K562 (cell line): Measurements from ENCODE around the gene DHX58. TPM values are rescaled to one million over a fixed set of nuclear protein-coding genes. Genes with fewer than 3 reads are reported as not detected.

Source experiments
- ATAC-seq: fragments of 200-7000 bp; cut with Tn5 transposase; 3 replicates; pipeline ENCODE4 v1.9.1; 2020; ENCODE audit warnings: moderate library complexity
- BruUV-seq: library from RNA; stranded (reverse); fragments of 400-500 nt; replicated peaks from 2 replicates; lab custom pipeline; 2021; lab: Mats Ljungman, UMichigan
- CTCF ChIA-PET: fragments of 300-600 bp; formaldehyde crosslinking; extraction: SDS; loops from one replicate; lab custom pipeline; 2021; ENCODE audit warnings: low intra/inter-chr PET ratio; lab: Yijun Ruan, JAX
- POLR2A ChIA-PET: fragments of 300-600, 350-650 bp; sonication (Branson Sonifier 250); formaldehyde crosslinking; extraction: SDS; loops from one replicate; lab custom pipeline; 2021; ENCODE audit warnings: antibody characterized with exemption, inconsistent platforms; lab: Yijun Ruan, JAX
- DNase-seq, 4 experiments: peaks; one replicate each; pipeline versions ENCODE4 v3.0.0 to v3.0.0-alpha.2; 2011 to 2018; ENCODE audit warnings: low spot score in 3 of 4, mixed read lengths in 3 of 4; ENCODE audit errors: extremely low read depth in 1 of 4
- FAIRE-seq: peaks from 2 replicates; lab custom pipeline; 2011; peaks lifted over from hg19 to GRCh38; lab: Jason Lieb, UNC
- H2AFZ ChIP-seq: 2 replicates; pipeline ENCODE4 v1.6.0; 2011; ENCODE audit warnings: low read depth, low read length, control low read depth, inconsistent platforms
- H3K27ac ChIP-seq: fragments of 200-600 bp; 3 replicates; pipeline ENCODE4 v1.8.0; 2011; ENCODE audit warnings: low read depth, mild to moderate bottlenecking, control low read depth, inconsistent platforms, low read length, moderate library complexity, mixed read lengths; ENCODE audit errors: extremely low read depth
- H3K27me3 ChIP-seq, 2 experiments: fragments of 300-600 bp in 1 of 2; 2 replicates in 1 of 2; 3 replicates in 1 of 2; pipeline versions ENCODE4 v1.6.0 to v1.8.0; 2011; ENCODE audit warnings: inconsistent platforms in 2 of 2, low read length in 2 of 2, mild to moderate bottlenecking in 1 of 2, mixed read lengths in 1 of 2, moderate library complexity in 1 of 2; ENCODE audit not compliant: control insufficient read depth in 2 of 2, insufficient read depth in 2 of 2
- H3K36me3 ChIP-seq: fragments of 300-600 bp; 3 replicates; pipeline ENCODE4 v1.8.0; 2011; ENCODE audit warnings: mild to moderate bottlenecking, low read length, inconsistent platforms; ENCODE audit not compliant: control insufficient read depth, insufficient read depth
- H3K4me1 ChIP-seq, 2 experiments: fragments of 200-600 bp in 1 of 2; replicated peaks in 1 of 2; 2 replicates in 1 of 2; 3 replicates in 1 of 2; pipeline versions ENCODE4 v1.5.1 to v1.8.0; 2011; ENCODE audit warnings: inconsistent platforms in 2 of 2, low read length in 2 of 2, mild to moderate bottlenecking in 1 of 2, mixed read lengths in 1 of 2, moderate library complexity in 1 of 2; ENCODE audit not compliant: control insufficient read depth in 2 of 2, insufficient read depth in 2 of 2
- H3K4me2 ChIP-seq: 2 replicates; pipeline ENCODE4 v1.6.1; 2011; ENCODE audit warnings: low read length, control low read depth, inconsistent platforms, mixed read lengths; ENCODE audit not compliant: insufficient read depth
- H3K4me3 ChIP-seq: fragments of 200-600 bp; sonication (generic), shearing (Covaris generic); 2 replicates; pipeline ENCODE4 v1.5.1; 2016; ENCODE audit warnings: control low read depth, inconsistent platforms
- H3K79me2 ChIP-seq: fragments of 200-600 bp; 3 replicates; pipeline ENCODE4 v1.8.0; 2011; ENCODE audit warnings: low read length, inconsistent platforms; ENCODE audit not compliant: control insufficient read depth, insufficient read depth
- H3K9ac ChIP-seq, 2 experiments: 2 replicates each; pipeline versions ENCODE4 v1.6.0 to v1.6.1; 2011; ENCODE audit warnings: low read depth in 2 of 2, low read length in 2 of 2, control low read depth in 1 of 2, inconsistent platforms in 1 of 2, mild to moderate bottlenecking in 1 of 2, mixed read lengths in 1 of 2; ENCODE audit not compliant: insufficient read depth in 1 of 2
- H3K9me1 ChIP-seq: one replicate; pipeline ENCODE4 v1.6.0; 2011; ENCODE audit warnings: inconsistent platforms, mild to moderate bottlenecking, low read length, moderate library complexity; ENCODE audit not compliant: control insufficient read depth, insufficient read depth
- H3K9me3 ChIP-seq: replicated peaks from 2 replicates; pipeline ENCODE4 v1.5.1; 2011; ENCODE audit warnings: low read depth, low read length, inconsistent platforms; ENCODE audit not compliant: control insufficient read depth, insufficient read depth
- H4K20me1 ChIP-seq: replicated peaks from 2 replicates; pipeline ENCODE4 v1.6.1; 2011; ENCODE audit warnings: low read length, inconsistent platforms, mixed read lengths; ENCODE audit not compliant: control insufficient read depth, insufficient read depth
- ASH1L ChIP-seq: fragments of 450-650 bp; IDR thresholded peaks from 2 replicates; pipeline ENCODE4 v1.6.1; 2018; ENCODE audit warnings: borderline replicate concordance, mild to moderate bottlenecking, low read depth; ENCODE audit not compliant: partially characterized antibody
- CBFA2T2 ChIP-seq: fragments of 450-650 bp; conservative IDR thresholded peaks from 2 replicates; pipeline ENCODE4 v1.6.1; 2017; ENCODE audit warnings: mild to moderate bottlenecking
- CBFA2T3 ChIP-seq: fragments of 450-650 bp; IDR thresholded peaks from 2 replicates; pipeline ENCODE4 v1.6.1; 2017
- CC2D1A ChIP-seq: fragments of 450-650 bp; IDR thresholded peaks from 2 replicates; pipeline ENCODE4 v1.6.1; 2017; ENCODE audit warnings: mild to moderate bottlenecking
- CEBPB ChIP-seq: fragments of 450-650 bp; IDR thresholded peaks from 2 replicates; pipeline ENCODE4 v1.6.1; 2016; ENCODE audit warnings: missing genetic modification characterization, missing compliant biosample characterization
- ERF ChIP-seq: fragments of 450-650 bp; formaldehyde crosslinking; IDR thresholded peaks from 2 replicates; pipeline ENCODE4 v1.4.0; 2020; ENCODE audit warnings: mild to moderate bottlenecking, mixed read lengths
- GATA2 ChIP-seq: sonication (generic); formaldehyde crosslinking; IDR thresholded peaks from 2 replicates; pipeline ENCODE4 v1.4.0; 2020; ENCODE audit warnings: mild to moderate bottlenecking, missing genetic modification reagents
- ILF3 ChIP-seq: fragments of 450-650 bp; IDR thresholded peaks from 2 replicates; pipeline ENCODE4 v1.6.1; 2018; ENCODE audit warnings: antibody characterized with exemption, mild to moderate bottlenecking, moderate library complexity, borderline replicate concordance
- LEF1 ChIP-seq: fragments of 450-650 bp; IDR thresholded peaks from 2 replicates; pipeline ENCODE4 v1.6.1; 2016; ENCODE audit warnings: mild to moderate bottlenecking
- NCOA4 ChIP-seq: fragments of 450-650 bp; IDR thresholded peaks from 2 replicates; pipeline ENCODE4 v1.6.1; 2018; ENCODE audit warnings: mild to moderate bottlenecking; ENCODE audit not compliant: partially characterized antibody
- NRF1 ChIP-seq, 2 experiments: fragments of 450-650 bp; IDR thresholded peaks in 1 of 2; conservative IDR thresholded peaks in 1 of 2; 2 replicates each; pipeline ENCODE4 v1.6.1; 2014; ENCODE audit warnings: mild to moderate bottlenecking in 2 of 2
- PCBP1 ChIP-seq: fragments of 200-400 bp; formaldehyde crosslinking; IDR thresholded peaks from 2 replicates; pipeline ENCODE4 v1.6.1; 2018; ENCODE audit warnings: mild to moderate bottlenecking, low read depth, low read length; ENCODE audit not compliant: poor library complexity, severe bottlenecking
- POLR2A ChIP-seq: fragments of 450-650 bp; conservative IDR thresholded peaks from 2 replicates; pipeline ENCODE4 v1.6.1; 2016
- SPI1 ChIP-seq: IDR thresholded peaks from 2 replicates; pipeline ENCODE4 v1.6.1; 2011; ENCODE audit warnings: low read depth, low read length, control low read depth, borderline replicate concordance
- TCF3 ChIP-seq: sonication (generic); formaldehyde crosslinking; IDR thresholded peaks from 2 replicates; pipeline ENCODE4 v1.4.0; 2020; ENCODE audit warnings: mild to moderate bottlenecking, missing genetic modification reagents
- WGBS: fragments of 100-300 bp; shearing (Covaris generic); methylation state at CpG from one replicate; pipeline ENCODE4 v1.1.6; 2016; ENCODE audit warnings: low coverage, mixed read lengths; ENCODE audit not compliant: insufficient coverage; ENCODE audit errors: missing lambda C conversion rate; 5-methylcytosine and 5-hydroxymethylcytosine counted together
- in situ Hi-C: fragments of 300-500 bp; cut with MboI; formaldehyde crosslinking; loops from 4 replicates; pipeline ENCODE4 v1.15.0; 2018; ENCODE audit warnings: inconsistent platforms, mixed read lengths
- intact Hi-C: fragments of 100-400 bp; cut with micrococcal nuclease; formaldehyde crosslinking; loops from 2 replicates; pipeline ENCODE4 v1.14.2; 2022
- polyA plus RNA-seq, 8 experiments: library from polyadenylated mRNA; depleted of rRNA in 4 of 8; stranded (reverse) in 5 of 8; unstranded in 3 of 8; fragments of >200 nt; fragmentation: Nextera tagmentation in 2 of 8; fragmentation: Illumina TruSeq in 1 of 8; extraction: Ambion mirVana in 2 of 8; extraction: Trizol in 1 of 8; gene quantifications; 2 replicates each; pipeline versions ENCODE4 v1.2.1 to v1.2.3, GENCODE V29; 2011 to 2014; ENCODE audit warnings: inconsistent platforms in 1 of 8, missing spikeins in 1 of 8
- total RNA-seq, 7 experiments: library from RNA; depleted of rRNA in 6 of 7; stranded (reverse); fragments of >200 nt in 6 of 7; fragmentation: Illumina TruSeq in 2 of 7; extraction: Trizol in 2 of 7; gene quantifications; 2 replicates each; pipeline versions ENCODE4 v1.2.1 to v1.2.3, GENCODE V29; 2011 to 2021; ENCODE audit warnings: low replicate concordance in 1 of 7
- TF ChIP-seq, protein P1 (sequence below): fragments of 200-800 bp; sonication (Bioruptor generic); IDR thresholded peaks from 2 replicates; pipeline ENCODE4 v1.6.1; 2016; ENCODE audit warnings: missing genetic modification characterization, missing compliant biosample characterization
- TF ChIP-seq, protein P2 (sequence below), 3 experiments: fragments of 200-800 bp in 1 of 3; sonication (Bioruptor generic) in 1 of 3; sonication (generic) in 1 of 3; formaldehyde crosslinking in 1 of 3; IDR thresholded peaks; 2 replicates each; pipeline versions ENCODE4 v1.6.1 to v1.8.0; 2016 to 2022; ENCODE audit warnings: mild to moderate bottlenecking in 2 of 3, missing compliant biosample characterization in 2 of 3, missing genetic modification characterization in 2 of 3, missing genetic modification reagents in 1 of 3

Gene DHX58
- total and polyA plus RNA-seq, 9 of the 15 experiments (the other 6 are each of a cell fraction or from before 2014, with no cell fraction given) = 0.15 to 3.0 (median 1.4) TPM

DNA sequence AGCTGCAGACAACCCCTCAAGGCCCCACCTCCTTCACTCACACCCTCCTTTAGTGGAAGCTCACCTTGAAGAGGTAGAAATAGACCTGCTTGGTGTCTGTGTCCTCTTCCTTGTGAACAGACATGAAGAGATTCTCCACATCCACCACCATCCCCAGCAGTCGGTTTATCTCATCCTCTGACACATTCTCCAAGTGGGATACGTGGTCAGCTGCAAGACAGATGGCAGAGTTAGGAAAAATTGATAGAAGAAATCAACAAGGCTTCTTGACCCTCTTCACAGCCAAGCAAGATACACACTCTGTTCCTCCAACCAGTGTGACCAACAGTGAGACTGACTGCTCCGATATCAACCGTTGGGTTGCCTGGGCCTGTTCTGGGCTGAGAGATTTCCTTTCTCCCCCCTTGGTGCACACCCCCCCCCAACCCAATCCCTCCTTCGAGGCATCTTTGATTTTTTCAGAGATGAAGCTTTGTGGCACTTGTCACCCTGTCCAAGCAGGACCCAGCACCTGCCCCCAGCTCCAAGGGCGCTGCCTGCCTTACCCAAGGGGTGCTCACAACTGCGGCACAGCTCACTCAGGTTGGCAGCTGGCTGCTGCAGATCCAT lies 7.8 kb upstream of the DHX58 start:
- Histone ChIP-seq H3K36me3 (peaks cover 59% of the 10 kb centered on the region; the same call in 2 of the 3 replicates), H3K79me2 (peaks cover 10% of the 10 kb centered on the region; the same call in 2 of the 3 replicates), H3K27me3 (no peaks in the 10 kb centered on the region), H2AFZ (no peak overlapping the region), H3K4me3 (peak overlapping the region; percentile 66), H3K9ac (peak overlapping the region in 1 of 2 experiments; percentile 89; a peak in 2 of 4 replicates), H3K9me3 (no peaks in the 10 kb centered on the region), H4K20me1 (no peaks in the 10 kb centered on the region), H3K9me1 (peaks cover 3% of the 10 kb centered on the region), H3K27ac (peak overlapping the region; percentile 67; the same call in 1 of the 3 replicates), H3K4me2 (peak overlapping the region; percentile 74), H3K4me1 (peaks cover 13 to 47% of the 10 kb centered on the region in 2 experiments)
- FAIRE-seq (peak; percentile 79), ATAC-seq (no peak), DNase-seq (peak in 1 of 4 experiments; percentile 36)
- intact Hi-C loops = no loop called here
- CTCF ChIA-PET = interaction anchor here (0.6 kb wide), 1 partner anchor 472 kb away, joined by 4 read pairs; no protein-coding TSS in a partner anchor
- TSS peak; percentile 65 for BruUV-seq
- WGBS = 10% methylated on average over 7 of the region's 7 CpGs
- TF ChIP-seq, protein P1, sequence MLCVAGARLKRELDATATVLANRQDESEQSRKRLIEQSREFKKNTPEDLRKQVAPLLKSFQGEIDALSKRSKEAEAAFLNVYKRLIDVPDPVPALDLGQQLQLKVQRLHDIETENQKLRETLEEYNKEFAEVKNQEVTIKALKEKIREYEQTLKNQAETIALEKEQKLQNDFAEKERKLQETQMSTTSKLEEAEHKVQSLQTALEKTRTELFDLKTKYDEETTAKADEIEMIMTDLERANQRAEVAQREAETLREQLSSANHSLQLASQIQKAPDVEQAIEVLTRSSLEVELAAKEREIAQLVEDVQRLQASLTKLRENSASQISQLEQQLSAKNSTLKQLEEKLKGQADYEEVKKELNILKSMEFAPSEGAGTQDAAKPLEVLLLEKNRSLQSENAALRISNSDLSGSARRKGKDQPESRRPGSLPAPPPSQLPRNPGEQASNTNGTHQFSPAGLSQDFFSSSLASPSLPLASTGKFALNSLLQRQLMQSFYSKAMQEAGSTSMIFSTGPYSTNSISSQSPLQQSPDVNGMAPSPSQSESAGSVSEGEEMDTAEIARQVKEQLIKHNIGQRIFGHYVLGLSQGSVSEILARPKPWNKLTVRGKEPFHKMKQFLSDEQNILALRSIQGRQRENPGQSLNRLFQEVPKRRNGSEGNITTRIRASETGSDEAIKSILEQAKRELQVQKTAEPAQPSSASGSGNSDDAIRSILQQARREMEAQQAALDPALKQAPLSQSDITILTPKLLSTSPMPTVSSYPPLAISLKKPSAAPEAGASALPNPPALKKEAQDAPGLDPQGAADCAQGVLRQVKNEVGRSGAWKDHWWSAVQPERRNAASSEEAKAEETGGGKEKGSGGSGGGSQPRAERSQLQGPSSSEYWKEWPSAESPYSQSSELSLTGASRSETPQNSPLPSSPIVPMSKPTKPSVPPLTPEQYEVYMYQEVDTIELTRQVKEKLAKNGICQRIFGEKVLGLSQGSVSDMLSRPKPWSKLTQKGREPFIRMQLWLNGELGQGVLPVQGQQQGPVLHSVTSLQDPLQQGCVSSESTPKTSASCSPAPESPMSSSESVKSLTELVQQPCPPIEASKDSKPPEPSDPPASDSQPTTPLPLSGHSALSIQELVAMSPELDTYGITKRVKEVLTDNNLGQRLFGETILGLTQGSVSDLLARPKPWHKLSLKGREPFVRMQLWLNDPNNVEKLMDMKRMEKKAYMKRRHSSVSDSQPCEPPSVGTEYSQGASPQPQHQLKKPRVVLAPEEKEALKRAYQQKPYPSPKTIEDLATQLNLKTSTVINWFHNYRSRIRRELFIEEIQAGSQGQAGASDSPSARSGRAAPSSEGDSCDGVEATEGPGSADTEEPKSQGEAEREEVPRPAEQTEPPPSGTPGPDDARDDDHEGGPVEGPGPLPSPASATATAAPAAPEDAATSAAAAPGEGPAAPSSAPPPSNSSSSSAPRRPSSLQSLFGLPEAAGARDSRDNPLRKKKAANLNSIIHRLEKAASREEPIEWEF = no peak
- TF ChIP-seq SPI1 (no peak), TCF3 (CRISPR knock-in tag) (peak; percentile 33; the same call in 1 of the 2 replicates), POLR2A (no peak), CEBPB (tag) (no peak), ASH1L (no peak), ILF3 (no peak), NCOA4 (no peak), GATA2 (CRISPR knock-in tag) (0 out of 2 replicates have a peak, but pooled peaks have one; percentile 10), CBFA2T3 (peak; percentile 68), LEF1 (no peak), CBFA2T2 (peak; percentile 39; the same call in 1 of the 2 replicates), CC2D1A (no peak), PCBP1 (no peak), NRF1 (conservative IDR thresholded peaks at IDR 0.05 in 1 of 2, IDR thresholded peaks at IDR 0.05 in 1 of 2) (no peak), ERF (CRISPR knock-in tag) (no peak)
- TF ChIP-seq, protein P2, sequence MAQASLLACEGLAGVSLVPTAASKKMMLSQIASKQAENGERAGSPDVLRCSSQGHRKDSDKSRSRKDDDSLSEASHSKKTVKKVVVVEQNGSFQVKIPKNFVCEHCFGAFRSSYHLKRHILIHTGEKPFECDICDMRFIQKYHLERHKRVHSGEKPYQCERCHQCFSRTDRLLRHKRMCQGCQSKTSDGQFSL (CRISPR knock-in tag; IDR thresholded peaks at IDR 0.05) = 0 out of 2 replicates have a peak, but pooled peaks have one; percentile 61
- TF ChIP-seq, protein P2 (tag; IDR thresholded peaks at IDR 0.05) = no peak
- POLR2A ChIA-PET = interaction anchor here (0.6 to 2.1 kb wide), 12 partner anchors 9 to 430 kb away, joined by 3 to 7 read pairs (median 4); partner anchors contain the start of gene NAGLU
- in situ Hi-C loops = loop anchor here (25.0 kb wide), 1 partner anchor 383 kb away; the partner anchor contains the start of gene HAP1
